Esophagus squamous epithelium (tissue), 4 donors: Measurements from ENCODE around the gene CHST11.

ENCODE experiments used
- POLR2A ChIP-seq, 4 donors: fragments of 450-650 bp; IDR thresholded peaks; one replicate each; pipeline ENCODE4 v1.6.1; 2017; ENCODE audit warnings: antibody characterized with exemption in 4 of 4, mild to moderate bottlenecking in 4 of 4, moderate library complexity in 3 of 4
- TF ChIP-seq, protein P1 (sequence below), 6 experiments: fragments of 450-650 bp in 4 of 6; fragments of 200-600 bp in 2 of 6; sonication (generic) in 2 of 6; IDR thresholded peaks; one replicate each; pipeline ENCODE4 v1.5.1; 2016 to 2019; ENCODE audit warnings: antibody characterized with exemption in 6 of 6, mild to moderate bottlenecking in 4 of 6, moderate library complexity in 4 of 6

DNA sequence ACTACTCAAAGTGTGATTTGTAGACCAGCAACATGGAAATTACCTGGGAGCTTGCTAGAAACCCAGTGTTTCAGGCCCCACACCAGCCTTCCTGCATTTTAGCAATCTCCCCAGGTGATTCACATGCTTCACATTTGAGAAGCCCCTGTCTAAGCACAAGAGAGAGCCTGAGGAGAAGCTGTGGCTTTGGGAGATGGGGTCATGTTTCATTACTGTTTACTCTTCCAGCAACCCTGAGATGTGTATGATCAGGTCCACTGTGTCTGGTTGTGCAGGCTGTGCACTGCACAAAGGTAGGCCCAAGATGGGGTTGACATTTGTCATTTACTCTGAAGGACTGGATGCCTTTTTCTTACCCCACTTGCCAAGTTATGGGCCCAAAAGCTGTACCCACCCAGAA, 311.3 kb downstream of the CHST11 start:
- TF ChIP-seq, protein P1, sequence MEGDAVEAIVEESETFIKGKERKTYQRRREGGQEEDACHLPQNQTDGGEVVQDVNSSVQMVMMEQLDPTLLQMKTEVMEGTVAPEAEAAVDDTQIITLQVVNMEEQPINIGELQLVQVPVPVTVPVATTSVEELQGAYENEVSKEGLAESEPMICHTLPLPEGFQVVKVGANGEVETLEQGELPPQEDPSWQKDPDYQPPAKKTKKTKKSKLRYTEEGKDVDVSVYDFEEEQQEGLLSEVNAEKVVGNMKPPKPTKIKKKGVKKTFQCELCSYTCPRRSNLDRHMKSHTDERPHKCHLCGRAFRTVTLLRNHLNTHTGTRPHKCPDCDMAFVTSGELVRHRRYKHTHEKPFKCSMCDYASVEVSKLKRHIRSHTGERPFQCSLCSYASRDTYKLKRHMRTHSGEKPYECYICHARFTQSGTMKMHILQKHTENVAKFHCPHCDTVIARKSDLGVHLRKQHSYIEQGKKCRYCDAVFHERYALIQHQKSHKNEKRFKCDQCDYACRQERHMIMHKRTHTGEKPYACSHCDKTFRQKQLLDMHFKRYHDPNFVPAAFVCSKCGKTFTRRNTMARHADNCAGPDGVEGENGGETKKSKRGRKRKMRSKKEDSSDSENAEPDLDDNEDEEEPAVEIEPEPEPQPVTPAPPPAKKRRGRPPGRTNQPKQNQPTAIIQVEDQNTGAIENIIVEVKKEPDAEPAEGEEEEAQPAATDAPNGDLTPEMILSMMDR (IDR thresholded peaks at IDR 0.05), result no peak
- TF ChIP-seq POLR2A (IDR thresholded peaks at IDR 0.05), result no peak
